Parathyroid adenoma (tissue), 2 donors: ENCODE data around the gene SLC39A11.

Experiments used
- H2AFZ ChIP-seq: fragments of 300-600 bp; sonication (generic); one replicate; pipeline ENCODE4 v1.7.0; 2017; ENCODE audit warnings: antibody characterized with exemption, mild to moderate bottlenecking
- H3K27ac ChIP-seq: fragments of 300-600 bp; sonication (generic); one replicate; pipeline ENCODE4 v1.7.0; 2017
- H3K27me3 ChIP-seq: fragments of 300-600 bp; sonication (generic); one replicate; pipeline ENCODE4 v1.7.0; 2017; ENCODE audit warnings: low read length; ENCODE audit not compliant: control insufficient read depth, insufficient read depth
- H3K36me3 ChIP-seq: fragments of 300-600 bp; sonication (generic); one replicate; pipeline ENCODE4 v1.7.0; 2017; ENCODE audit warnings: low read length; ENCODE audit not compliant: control insufficient read depth, insufficient read depth
- H3K4me1 ChIP-seq: fragments of 300-600 bp; sonication (generic); one replicate; pipeline ENCODE4 v1.7.0; 2017; ENCODE audit warnings: control low read depth
- H3K4me2 ChIP-seq: fragments of 300-600 bp; sonication (generic); one replicate; pipeline ENCODE4 v1.7.0; 2017; ENCODE audit warnings: low read length
- H3K4me3 ChIP-seq: fragments of 300-600 bp; sonication (generic); one replicate; pipeline ENCODE4 v1.7.0; 2017; ENCODE audit warnings: low read depth, low read length
- H3K79me2 ChIP-seq: fragments of 300-600 bp; sonication (generic); one replicate; pipeline ENCODE4 v1.7.0; 2017; ENCODE audit warnings: control low read depth
- H3K9ac ChIP-seq: fragments of 300-600 bp; sonication (generic); one replicate; pipeline ENCODE4 v1.7.0; 2017; ENCODE audit warnings: mild to moderate bottlenecking
- H3K9me3 ChIP-seq: fragments of 300-600 bp; sonication (generic); one replicate; pipeline ENCODE4 v1.7.0; 2017; ENCODE audit warnings: low read length; ENCODE audit not compliant: control insufficient read depth
- TF ChIP-seq, protein P1 (sequence below): fragments of 300-600 bp; sonication (generic); IDR thresholded peaks from one replicate; pipeline ENCODE4 v1.7.0; 2017; ENCODE audit warnings: antibody characterized with exemption, mild to moderate bottlenecking
- donor health status: primary hyperparathyroidism.

Gene SLC39A11

DNA sequence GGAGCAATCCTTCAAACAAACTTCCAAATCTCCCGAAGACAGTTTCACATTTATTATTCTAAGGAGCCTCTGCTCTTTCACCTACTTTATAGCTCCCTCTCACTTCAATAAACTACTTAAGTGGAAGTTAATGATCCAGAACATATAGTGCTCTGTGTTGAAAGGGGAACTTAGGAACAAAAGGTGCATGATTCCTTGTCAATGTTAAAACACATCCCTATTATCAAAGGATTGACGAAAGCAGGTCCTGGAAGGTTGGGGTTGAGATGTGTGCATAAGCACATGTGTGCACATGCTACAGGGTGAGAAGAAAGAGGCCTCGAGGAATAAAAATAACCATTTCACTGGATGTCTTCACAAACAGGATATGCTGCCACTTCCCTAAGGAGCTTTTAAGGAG is 170.3 kb downstream of the SLC39A11 start:
- Histone ChIP-seq H3K9me3 (no peaks in the 10 kb centered on the region), H3K36me3 (no peaks in the 10 kb centered on the region), H3K79me2 (no peaks in the 10 kb centered on the region), H3K9ac (no peak overlapping the region), H2AFZ (no peak overlapping the region), H3K4me1 (no peaks in the 10 kb centered on the region), H3K27ac (no peak overlapping the region), H3K4me3 (no peak overlapping the region), H3K27me3 (no peaks in the 10 kb centered on the region), H3K4me2 (no peak overlapping the region)
- TF ChIP-seq, protein P1, sequence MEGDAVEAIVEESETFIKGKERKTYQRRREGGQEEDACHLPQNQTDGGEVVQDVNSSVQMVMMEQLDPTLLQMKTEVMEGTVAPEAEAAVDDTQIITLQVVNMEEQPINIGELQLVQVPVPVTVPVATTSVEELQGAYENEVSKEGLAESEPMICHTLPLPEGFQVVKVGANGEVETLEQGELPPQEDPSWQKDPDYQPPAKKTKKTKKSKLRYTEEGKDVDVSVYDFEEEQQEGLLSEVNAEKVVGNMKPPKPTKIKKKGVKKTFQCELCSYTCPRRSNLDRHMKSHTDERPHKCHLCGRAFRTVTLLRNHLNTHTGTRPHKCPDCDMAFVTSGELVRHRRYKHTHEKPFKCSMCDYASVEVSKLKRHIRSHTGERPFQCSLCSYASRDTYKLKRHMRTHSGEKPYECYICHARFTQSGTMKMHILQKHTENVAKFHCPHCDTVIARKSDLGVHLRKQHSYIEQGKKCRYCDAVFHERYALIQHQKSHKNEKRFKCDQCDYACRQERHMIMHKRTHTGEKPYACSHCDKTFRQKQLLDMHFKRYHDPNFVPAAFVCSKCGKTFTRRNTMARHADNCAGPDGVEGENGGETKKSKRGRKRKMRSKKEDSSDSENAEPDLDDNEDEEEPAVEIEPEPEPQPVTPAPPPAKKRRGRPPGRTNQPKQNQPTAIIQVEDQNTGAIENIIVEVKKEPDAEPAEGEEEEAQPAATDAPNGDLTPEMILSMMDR: no peak

- Histone ChIP-seq H3K27me3 (no peaks in the 10 kb centered on the region), H3K4me2 (no peak overlapping the region), H3K4me1 (no peaks in the 10 kb centered on the region), H3K9ac (no peak overlapping the region), H3K36me3 (no peaks in the 10 kb centered on the region), H2AFZ (no peak overlapping the region), H3K79me2 (no peaks in the 10 kb centered on the region), H3K9me3 (no peaks in the 10 kb centered on the region), H3K27ac (no peak overlapping the region), H3K4me3 (no peak overlapping the region)
- TF ChIP-seq, protein P1: no peak
Measured at GRCh38 chr17:72921347-72922054, 171.0 kb downstream of the SLC39A11 start.

GRCh38 chr17:72920513-72920912 is 172.0 kb downstream of the SLC39A11 start:
- H3K36me3 ChIP-seq: no peaks in the 10 kb centered on the region
- no peak overlapping the region for H3K4me2 ChIP-seq
- no peaks in the 10 kb centered on the region for H3K4me1 ChIP-seq
- TF ChIP-seq, protein P1: no peak
- H3K9ac ChIP-seq: no peak overlapping the region
- no peaks in the 10 kb centered on the region for H3K79me2 ChIP-seq
- no peaks in the 10 kb centered on the region for H3K9me3 ChIP-seq
- no peak overlapping the region for H2AFZ ChIP-seq
- H3K27ac ChIP-seq: no peak overlapping the region
- H3K4me3 ChIP-seq: no peak overlapping the region
- no peaks in the 10 kb centered on the region for H3K27me3 ChIP-seq

- H3K4me2 ChIP-seq: no peak overlapping the region
- no peaks in the 10 kb centered on the region for H3K36me3 ChIP-seq
- H3K4me3 ChIP-seq: no peak overlapping the region
- H3K27ac ChIP-seq: no peak overlapping the region
- H2AFZ ChIP-seq: no peak overlapping the region
- H3K27me3 ChIP-seq: no peaks in the 10 kb centered on the region
- no peak overlapping the region for H3K9ac ChIP-seq
- no peaks in the 10 kb centered on the region for H3K4me1 ChIP-seq
- TF ChIP-seq, protein P1: no peak
- no peaks in the 10 kb centered on the region for H3K79me2 ChIP-seq
- no peaks in the 10 kb centered on the region for H3K9me3 ChIP-seq
Measured at GRCh38 chr17:72916991-72917390, 175.5 kb downstream of the SLC39A11 start.

- H3K4me3 ChIP-seq: no peak overlapping the region
- H3K9ac ChIP-seq: no peak overlapping the region
- TF ChIP-seq, protein P1: no peak
- no peaks in the 10 kb centered on the region for H3K4me1 ChIP-seq
- no peaks in the 10 kb centered on the region for H3K9me3 ChIP-seq
- no peak overlapping the region for H2AFZ ChIP-seq
- no peaks in the 10 kb centered on the region for H3K27me3 ChIP-seq
- H3K36me3 ChIP-seq: no peaks in the 10 kb centered on the region
- no peak overlapping the region for H3K4me2 ChIP-seq
- H3K79me2 ChIP-seq: no peaks in the 10 kb centered on the region
- no peak overlapping the region for H3K27ac ChIP-seq
Measured at GRCh38 chr17:72915625-72916081, 176.8 kb downstream of the SLC39A11 start.
